RCC 7860 (cell line): Measurements from ENCODE around the gene ALDH1A2.

Source experiments
- DNase-seq: peaks from one replicate; pipeline ENCODE4 v3.0.0-alpha.2; 2015; ENCODE audit warnings: low spot score
- FAIRE-seq: peaks from 2 replicates; lab custom pipeline; 2012; peaks lifted over from hg19 to GRCh38; lab: Jason Lieb, UNC

ALDH1A2 gene

DNA sequence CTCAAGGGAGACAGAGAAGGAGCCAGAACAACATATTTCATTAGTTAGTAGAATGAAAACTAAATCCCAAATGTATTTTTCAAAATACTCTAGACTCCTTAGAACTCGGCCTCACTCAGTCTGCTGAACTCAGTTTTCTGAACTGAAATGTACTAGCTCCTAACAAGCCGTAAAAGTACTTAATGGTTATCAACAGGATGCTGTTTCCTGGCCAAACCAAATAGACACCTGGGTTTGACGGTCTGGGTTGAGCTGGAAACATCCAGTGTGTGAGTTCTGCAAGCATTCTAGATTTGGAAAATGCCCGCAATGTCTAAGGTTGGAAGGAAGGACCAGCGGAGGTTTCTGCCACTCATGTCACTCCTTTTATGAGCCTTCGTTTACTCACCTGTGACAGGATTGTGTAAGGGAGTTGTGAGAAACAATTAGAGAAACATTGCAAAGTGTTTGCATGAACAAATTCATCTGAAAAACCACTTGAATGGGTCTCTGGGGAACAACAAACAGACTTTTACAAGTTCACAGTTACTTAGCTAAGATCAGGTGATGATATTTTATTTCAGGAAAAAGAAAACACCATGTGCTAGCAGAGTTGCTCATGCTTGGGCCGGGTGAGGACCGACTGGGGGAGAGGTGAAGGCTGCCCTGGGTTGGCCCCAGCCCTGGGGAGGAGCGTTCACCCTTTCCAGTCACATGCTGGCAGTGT is 151.0 kb downstream of the ALDH1A2 start:
- FAIRE-seq: no peak
- DNase-seq: no peak

DNA sequence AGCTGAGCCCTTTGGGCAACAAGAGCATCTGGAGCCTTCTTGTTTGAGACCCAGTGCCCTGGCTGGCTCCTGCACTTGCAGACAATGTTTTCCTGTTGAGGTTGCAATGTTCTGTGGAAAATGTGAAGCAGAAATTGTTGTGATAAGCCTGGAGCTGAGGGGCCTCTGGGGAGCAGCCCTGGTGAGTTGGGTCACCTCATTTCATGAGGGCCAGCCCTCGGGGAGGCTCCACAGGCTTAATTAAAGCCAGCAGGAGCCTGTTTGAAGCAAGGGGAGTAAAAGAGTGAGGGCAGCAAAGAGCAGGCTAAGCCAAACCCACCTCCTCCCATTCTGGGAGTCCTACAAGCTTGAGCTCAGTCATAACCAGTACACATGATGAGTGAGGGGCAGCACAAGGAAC is 154.3 kb downstream of the ALDH1A2 start:
- DNase-seq (no peak), FAIRE-seq (no peak)

DNA sequence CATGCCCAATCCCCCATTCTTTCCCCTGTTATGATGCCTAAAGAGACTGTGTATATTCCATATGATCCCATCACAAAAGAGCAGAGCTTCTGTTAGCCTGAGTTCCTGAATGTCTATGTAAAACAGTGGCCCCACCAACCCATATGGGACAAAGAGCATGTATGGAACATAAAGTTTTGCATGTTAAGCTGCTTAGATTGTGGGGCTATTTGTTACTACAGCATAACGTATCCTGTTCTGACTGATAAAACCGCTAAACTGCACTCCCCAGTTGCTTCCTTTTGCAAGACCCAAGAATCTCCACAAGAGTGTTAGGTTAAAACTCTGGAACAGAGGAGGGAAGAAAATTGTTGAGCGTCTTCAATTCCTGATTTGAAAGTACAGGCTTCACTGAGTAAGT is 154.8 kb downstream of the ALDH1A2 start:
- no peak for DNase-seq
- no peak for FAIRE-seq

DNA sequence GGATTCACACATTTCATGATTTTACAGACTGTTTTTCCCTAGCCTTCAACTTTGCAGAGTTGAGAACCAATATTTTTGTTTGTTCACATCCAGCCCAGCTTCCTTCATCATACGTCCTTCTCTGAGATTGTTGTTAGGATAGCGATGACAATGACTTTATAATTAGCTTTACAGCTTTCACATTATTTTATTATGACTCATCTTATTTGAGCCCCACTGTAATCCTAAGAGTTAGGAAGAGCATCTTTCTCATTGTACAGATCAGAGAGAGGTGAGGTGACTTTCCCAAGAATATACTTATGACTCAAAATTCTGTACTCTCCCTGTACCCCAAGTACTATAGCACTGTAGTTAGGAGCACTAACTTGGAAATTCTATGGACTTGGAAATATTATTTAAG is 156.1 kb downstream of the ALDH1A2 start:
- DNase-seq: no peak
- FAIRE-seq: no peak

DNA sequence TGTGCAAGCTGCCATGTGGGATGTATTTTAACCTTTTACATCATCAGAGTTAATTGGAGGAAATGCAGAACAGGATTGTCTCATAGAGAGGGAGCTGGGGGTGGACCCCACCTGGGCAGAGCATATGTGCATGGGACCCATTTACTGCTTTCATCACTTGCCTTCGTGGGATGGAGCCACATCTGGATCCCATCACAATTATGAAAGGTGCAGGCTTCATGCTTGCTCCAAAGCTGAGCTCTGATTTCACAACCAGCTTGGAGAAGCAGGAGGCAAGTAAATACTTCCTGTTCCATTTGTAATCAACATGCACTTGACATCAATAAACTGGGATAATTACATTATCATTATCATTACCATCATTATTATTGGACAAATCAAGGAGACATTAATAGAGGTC is 161.9 kb downstream of the ALDH1A2 start:
- FAIRE-seq (no peak), DNase-seq (no peak)
